HCT116 (cell line): ENCODE data around the gene SKI. TPM values are rescaled to one million over a fixed set of nuclear protein-coding genes. Genes with fewer than 3 reads are reported as not detected.

ENCODE experiments used
- ATAC-seq: fragments of 200-7000 bp; cut with Tn5 transposase; 2 replicates; pipeline ENCODE4 v1.9.1; 2020; ENCODE audit warnings: mild to moderate bottlenecking, moderate library complexity
- BruUV-seq: library from RNA; stranded (reverse); fragments of 400-500 nt; replicated peaks from 2 replicates; lab custom pipeline; 2021; lab: Mats Ljungman, UMichigan
- CTCF ChIA-PET: fragments of 300-600 bp; sonication (Branson Sonifier 250); formaldehyde crosslinking; loops from one replicate; lab custom pipeline; 2021; ENCODE audit warnings: antibody characterized with exemption; lab: Charles Lee
- POLR2A ChIA-PET: fragments of 300-600, 350-600 bp; sonication (Branson Sonifier 250); formaldehyde crosslinking; loops from one replicate; lab custom pipeline; 2021; ENCODE audit warnings: antibody characterized with exemption; lab: Charles Lee
- RAD21 ChIA-PET, 2 experiments: fragments of 300-600 bp; sonication (Branson Sonifier 250); formaldehyde crosslinking; loops; one replicate each; lab custom pipeline; 2023; ENCODE audit warnings: low total read pairs in 2 of 2; ENCODE audit not compliant: uncharacterized antibody in 2 of 2, unreplicated experiment in 2 of 2, low non-redundant PET in 1 of 2; lab: Charles Lee
- DNase-seq: peaks from one replicate; pipeline ENCODE4 v3.0.0-alpha.2; 2010; ENCODE audit warnings: low read depth, low spot score
- H2AFZ ChIP-seq: fragments of 200-600 bp; shearing (Covaris generic), sonication (generic); 2 replicates; pipeline ENCODE4 v1.6.1; 2017; ENCODE audit warnings: low read depth, mixed run types, mixed read lengths, antibody characterized with exemption, low read length; ENCODE audit not compliant: poor library complexity, severe bottlenecking
- H3K27ac ChIP-seq: 2 replicates; pipeline ENCODE4 v1.5.1; 2012; ENCODE audit warnings: low read depth, low read length
- H3K27me3 ChIP-seq: fragments of 200-600 bp; sonication (generic); 2 replicates; pipeline ENCODE4 v1.6.1; 2016; ENCODE audit warnings: mixed run types, low read length, mixed read lengths; ENCODE audit not compliant: insufficient read depth
- H3K36me3 ChIP-seq, 2 experiments: fragments of 200-500 bp in 1 of 2; fragments of 200-600 bp in 1 of 2; sonication (Bioruptor generic) in 1 of 2; sonication (generic) in 1 of 2; 2 replicates each; pipeline versions ENCODE4 v1.5.1 to v1.6.1; 2014 to 2016; ENCODE audit warnings: low read length in 2 of 2, inconsistent platforms in 1 of 2, mixed read lengths in 1 of 2, mixed run types in 1 of 2; ENCODE audit not compliant: insufficient read depth in 2 of 2, control insufficient read depth in 1 of 2
- H3K4me1 ChIP-seq, 2 experiments: fragments of 200-600 bp in 1 of 2; sonication (generic) in 1 of 2; 2 replicates each; pipeline versions ENCODE4 v1.5.1 to v1.6.1; 2012 to 2017; ENCODE audit warnings: low read length in 2 of 2, inconsistent platforms in 1 of 2, mild to moderate bottlenecking in 1 of 2, mixed read lengths in 1 of 2, mixed run types in 1 of 2, moderate library complexity in 1 of 2; ENCODE audit not compliant: insufficient read depth in 2 of 2, control insufficient read depth in 1 of 2
- H3K4me2 ChIP-seq: fragments of 200-600 bp; sonication (generic); 2 replicates; pipeline ENCODE4 v1.6.1; 2017; ENCODE audit warnings: mixed run types, low read length, mixed read lengths
- H3K4me3 ChIP-seq, 2 experiments: fragments of 200-600 bp in 1 of 2; sonication (generic) in 1 of 2; replicated peaks in 1 of 2; 2 replicates each; pipeline ENCODE4 v1.5.1; 2011 to 2016; ENCODE audit warnings: low read length in 2 of 2, control low read depth in 1 of 2, low read depth in 1 of 2, mild to moderate bottlenecking in 1 of 2, mixed read lengths in 1 of 2, mixed run types in 1 of 2
- H3K79me2 ChIP-seq: fragments of 200-600 bp; sonication (generic); 2 replicates; pipeline ENCODE4 v1.6.1; 2017; ENCODE audit warnings: mild to moderate bottlenecking, mixed run types, low read length, moderate library complexity, mixed read lengths; ENCODE audit not compliant: insufficient read depth
- H3K9ac ChIP-seq: fragments of 200-600 bp; sonication (generic); 2 replicates; pipeline ENCODE4 v1.6.1; 2016; ENCODE audit warnings: low read length, mixed read lengths
- H3K9me2 ChIP-seq: fragments of 200-600 bp; sonication (generic), shearing (Covaris generic); 2 replicates; pipeline ENCODE4 v1.6.1; 2017; ENCODE audit warnings: mixed run types, mild to moderate bottlenecking, moderate library complexity; ENCODE audit not compliant: insufficient read depth
- H3K9me3 ChIP-seq, 2 experiments: fragments of 200-500 bp in 1 of 2; fragments of 200-600 bp in 1 of 2; sonication (Bioruptor generic) in 1 of 2; sonication (generic) in 1 of 2; 2 replicates each; pipeline ENCODE4 v1.6.1; 2014 to 2017; ENCODE audit warnings: low read length in 2 of 2, mixed read lengths in 2 of 2, inconsistent platforms in 1 of 2, low read depth in 1 of 2, mild to moderate bottlenecking in 1 of 2, mixed run types in 1 of 2, moderate library complexity in 1 of 2; ENCODE audit not compliant: control insufficient read depth in 1 of 2, insufficient read depth in 1 of 2
- H4K20me1 ChIP-seq: fragments of 200-600 bp; sonication (generic), shearing (Covaris generic); 2 replicates; pipeline ENCODE4 v1.6.1; 2017; ENCODE audit warnings: mixed run types, mild to moderate bottlenecking, moderate library complexity; ENCODE audit not compliant: insufficient read depth
- ATF3 ChIP-seq: IDR thresholded peaks from 2 replicates; pipeline ENCODE4 v1.6.1; 2012
- CBX3 ChIP-seq: IDR thresholded peaks from 2 replicates; pipeline ENCODE4 v1.6.1; 2012; ENCODE audit warnings: low read depth
- EGR1 ChIP-seq: IDR thresholded peaks from 2 replicates; pipeline ENCODE4 v1.6.1; 2012; ENCODE audit warnings: low read depth
- ELF1 ChIP-seq: IDR thresholded peaks from 2 replicates; pipeline ENCODE4 v1.6.1; 2012; ENCODE audit warnings: low read depth, borderline replicate concordance
- EZH2phosphoT487 ChIP-seq: fragments of 200-600 bp; IDR thresholded peaks from 2 replicates; pipeline ENCODE4 v1.6.1; 2018; ENCODE audit warnings: antibody characterized with exemption, borderline replicate concordance
- MAX ChIP-seq: IDR thresholded peaks from 2 replicates; pipeline ENCODE4 v1.6.1; 2012
- POLR2A ChIP-seq: IDR thresholded peaks from 2 replicates; pipeline ENCODE4 v1.7.0; 2011; ENCODE audit warnings: borderline replicate concordance; ENCODE audit not compliant: insufficient read depth, insufficient read length; ENCODE audit errors: extremely low read depth
- POLR2AphosphoS5 ChIP-seq: IDR thresholded peaks from 2 replicates; pipeline ENCODE4 v1.6.1; 2011; ENCODE audit warnings: mild to moderate bottlenecking, low read depth, low read length, moderate library complexity
- SIN3A ChIP-seq: IDR thresholded peaks from 2 replicates; pipeline ENCODE4 v1.6.1; 2012; ENCODE audit warnings: low read depth
- SP1 ChIP-seq: IDR thresholded peaks from 2 replicates; pipeline ENCODE4 v1.6.1; 2012; ENCODE audit warnings: low read depth
- intact Hi-C: fragments of 100-400 bp; cut with micrococcal nuclease; formaldehyde crosslinking; loops from 2 replicates; pipeline ENCODE4 v1.10.0; 2022
- total RNA-seq: library from RNA; stranded (reverse); gene quantifications from one replicate; pipeline ENCODE4 v1.2.1, GENCODE V29; 2021; ENCODE audit not compliant: unreplicated experiment
- TF ChIP-seq, protein P1 (sequence below), 3 experiments: fragments of 200-600 bp in 1 of 3; sonication (generic) in 1 of 3; IDR thresholded peaks in 2 of 3; conservative IDR thresholded peaks in 1 of 3; 2 replicates each; pipeline ENCODE4 v1.5.1; 2012 to 2017; ENCODE audit warnings: low read depth in 2 of 3, low read length in 2 of 3, antibody characterized with exemption in 1 of 3, borderline replicate concordance in 1 of 3, control low read depth in 1 of 3, mild to moderate bottlenecking in 1 of 3, mixed read lengths in 1 of 3, mixed run types in 1 of 3, moderate library complexity in 1 of 3; ENCODE audit not compliant: insufficient read depth in 1 of 3
- TF ChIP-seq, protein P2 (sequence below): IDR thresholded peaks from 2 replicates; pipeline ENCODE4 v1.6.1; 2011; ENCODE audit warnings: mild to moderate bottlenecking, low read length, moderate library complexity; ENCODE audit not compliant: insufficient replicate concordance; ENCODE audit errors: extremely low read depth

The SKI gene
- total RNA-seq, 1 experiment from 2014 or later = 56.2 TPM

- TF ChIP-seq MAX (no peak), ELF1 (no peak)
These were observed 118.7 kb downstream of the SKI start (continued) for GRCh38 chr1:2346691-2347408.

GRCh38 chr1:2347409-2347785 is 119.3 kb downstream of the SKI start:
- Histone ChIP-seq H3K9me3 (no peaks in the 10 kb centered on the region), H3K36me3 (no peaks in the 10 kb centered on the region), H3K9me2 (no peaks in the 10 kb centered on the region), H2AFZ (no peak overlapping the region), H3K4me1 (no peaks in the 10 kb centered on the region), H3K4me2 (no peak overlapping the region), H3K79me2 (no peaks in the 10 kb centered on the region), H3K27ac (no peak overlapping the region), H3K27me3 (no peaks in the 10 kb centered on the region), H4K20me1 (no peaks in the 10 kb centered on the region), H3K9ac (no peak overlapping the region), H3K4me3 (no peak overlapping the region)
- RAD21 ChIA-PET = no interaction called here
- BruUV-seq = no TSS peak
- intact Hi-C loops = no loop called here
- CTCF ChIA-PET = no interaction called here
- ATAC-seq (no peak), DNase-seq (no peak)
- TF ChIP-seq SIN3A (no peak), POLR2A (no peak), EGR1 (no peak), POLR2AphosphoS5 (no peak), ATF3 (no peak), SP1 (no peak), EZH2phosphoT487 (no peak), CBX3 (no peak)
- TF ChIP-seq, protein P1, sequence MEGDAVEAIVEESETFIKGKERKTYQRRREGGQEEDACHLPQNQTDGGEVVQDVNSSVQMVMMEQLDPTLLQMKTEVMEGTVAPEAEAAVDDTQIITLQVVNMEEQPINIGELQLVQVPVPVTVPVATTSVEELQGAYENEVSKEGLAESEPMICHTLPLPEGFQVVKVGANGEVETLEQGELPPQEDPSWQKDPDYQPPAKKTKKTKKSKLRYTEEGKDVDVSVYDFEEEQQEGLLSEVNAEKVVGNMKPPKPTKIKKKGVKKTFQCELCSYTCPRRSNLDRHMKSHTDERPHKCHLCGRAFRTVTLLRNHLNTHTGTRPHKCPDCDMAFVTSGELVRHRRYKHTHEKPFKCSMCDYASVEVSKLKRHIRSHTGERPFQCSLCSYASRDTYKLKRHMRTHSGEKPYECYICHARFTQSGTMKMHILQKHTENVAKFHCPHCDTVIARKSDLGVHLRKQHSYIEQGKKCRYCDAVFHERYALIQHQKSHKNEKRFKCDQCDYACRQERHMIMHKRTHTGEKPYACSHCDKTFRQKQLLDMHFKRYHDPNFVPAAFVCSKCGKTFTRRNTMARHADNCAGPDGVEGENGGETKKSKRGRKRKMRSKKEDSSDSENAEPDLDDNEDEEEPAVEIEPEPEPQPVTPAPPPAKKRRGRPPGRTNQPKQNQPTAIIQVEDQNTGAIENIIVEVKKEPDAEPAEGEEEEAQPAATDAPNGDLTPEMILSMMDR (IDR thresholded peaks at IDR 0.05 in 2 of 3, conservative IDR thresholded peaks at IDR 0.05 in 1 of 3; ENCODE audit: borderline replicate concordance in 1 of 3, insufficient read depth in 1 of 3, low read depth in 2 of 3, low read length in 2 of 3) = no peak
- TF ChIP-seq, protein P2, sequence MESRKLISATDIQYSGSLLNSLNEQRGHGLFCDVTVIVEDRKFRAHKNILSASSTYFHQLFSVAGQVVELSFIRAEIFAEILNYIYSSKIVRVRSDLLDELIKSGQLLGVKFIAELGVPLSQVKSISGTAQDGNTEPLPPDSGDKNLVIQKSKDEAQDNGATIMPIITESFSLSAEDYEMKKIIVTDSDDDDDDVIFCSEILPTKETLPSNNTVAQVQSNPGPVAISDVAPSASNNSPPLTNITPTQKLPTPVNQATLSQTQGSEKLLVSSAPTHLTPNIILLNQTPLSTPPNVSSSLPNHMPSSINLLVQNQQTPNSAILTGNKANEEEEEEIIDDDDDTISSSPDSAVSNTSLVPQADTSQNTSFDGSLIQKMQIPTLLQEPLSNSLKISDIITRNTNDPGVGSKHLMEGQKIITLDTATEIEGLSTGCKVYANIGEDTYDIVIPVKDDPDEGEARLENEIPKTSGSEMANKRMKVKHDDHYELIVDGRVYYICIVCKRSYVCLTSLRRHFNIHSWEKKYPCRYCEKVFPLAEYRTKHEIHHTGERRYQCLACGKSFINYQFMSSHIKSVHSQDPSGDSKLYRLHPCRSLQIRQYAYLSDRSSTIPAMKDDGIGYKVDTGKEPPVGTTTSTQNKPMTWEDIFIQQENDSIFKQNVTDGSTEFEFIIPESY = no peak
- POLR2A ChIA-PET = interaction anchor here (0.6 kb wide), 1 partner anchor 22 kb away, joined by 3 read pairs; no protein-coding TSS in a partner anchor
